ENCODE measurements around the gene ERN2.

The ERN2 gene

GRCh38 chr16:23673971-23674614 is 38.9 kb downstream of the ERN2 start:
- no peaks in the 10 kb centered on the region for H3K27me3 ChIP-seq (ENCODE audit: insufficient read depth, poor library complexity, severe bottlenecking)
- TF ChIP-seq SPI1 (IDR thresholded peaks at IDR 0.05; ENCODE audit: borderline replicate concordance, low read depth): no peak
- no peak for TF ChIP-seq GABPA (IDR thresholded peaks at IDR 0.05; ENCODE audit: low read depth)
- no peak for TF ChIP-seq REST (IDR thresholded peaks at IDR 0.05; ENCODE audit: insufficient replicate concordance, low read depth)
- no peak for TF ChIP-seq CTCF (IDR thresholded peaks at IDR 0.05; ENCODE audit: insufficient read depth, low read length)
- no peak for TF ChIP-seq POLR2AphosphoS5 (IDR thresholded peaks at IDR 0.05; ENCODE audit: low read depth)
- DNase-seq (ENCODE audit: low read depth in 1 of 2, low spot score in 1 of 2): no peak
- H3K4me3 ChIP-seq (replicated peaks; ENCODE audit: insufficient read depth, low read length): no peak overlapping the region
- H3K27ac ChIP-seq (replicated peaks): no peak overlapping the region

GRCh38 chr16:23670137-23670776 is 42.8 kb downstream of the ERN2 start:
- TF ChIP-seq POLR2AphosphoS5 (IDR thresholded peaks at IDR 0.05; ENCODE audit: low read depth) (no peak), GABPA (IDR thresholded peaks at IDR 0.05; ENCODE audit: low read depth) (no peak), CTCF (IDR thresholded peaks at IDR 0.05; ENCODE audit: insufficient read depth, low read length) (no peak), REST (IDR thresholded peaks at IDR 0.05; ENCODE audit: insufficient replicate concordance, low read depth) (no peak), SPI1 (IDR thresholded peaks at IDR 0.05; ENCODE audit: borderline replicate concordance, low read depth) (no peak)
- Histone ChIP-seq H3K27me3 (ENCODE audit: insufficient read depth, poor library complexity, severe bottlenecking) (no peaks in the 10 kb centered on the region), H3K4me3 (replicated peaks; ENCODE audit: insufficient read depth, low read length) (no peak overlapping the region), H3K27ac (replicated peaks) (no peak overlapping the region)
- no peak for DNase-seq (ENCODE audit: low read depth in 1 of 2, low spot score in 1 of 2)

GRCh38 chr16:23668873-23669272 is 44.1 kb downstream of the ERN2 start:
- TF ChIP-seq GABPA (IDR thresholded peaks at IDR 0.05; ENCODE audit: low read depth): no peak
- no peak for TF ChIP-seq CTCF (IDR thresholded peaks at IDR 0.05; ENCODE audit: insufficient read depth, low read length)
- TF ChIP-seq SPI1 (IDR thresholded peaks at IDR 0.05; ENCODE audit: borderline replicate concordance, low read depth): no peak
- no peak for DNase-seq (ENCODE audit: low read depth in 1 of 2, low spot score in 1 of 2)
- Histone ChIP-seq H3K27me3 (ENCODE audit: insufficient read depth, poor library complexity, severe bottlenecking) (no peaks in the 10 kb centered on the region), H3K27ac (replicated peaks) (no peak overlapping the region), H3K4me3 (replicated peaks; ENCODE audit: insufficient read depth, low read length) (no peak overlapping the region)

Data from HL-60 (cell line).